Measurements from ENCODE around the gene TMEM151B.
A peak's percentile ranks its signal among the peaks of the same experiment; 100 is the strongest.

Gene TMEM151B

DNA sequence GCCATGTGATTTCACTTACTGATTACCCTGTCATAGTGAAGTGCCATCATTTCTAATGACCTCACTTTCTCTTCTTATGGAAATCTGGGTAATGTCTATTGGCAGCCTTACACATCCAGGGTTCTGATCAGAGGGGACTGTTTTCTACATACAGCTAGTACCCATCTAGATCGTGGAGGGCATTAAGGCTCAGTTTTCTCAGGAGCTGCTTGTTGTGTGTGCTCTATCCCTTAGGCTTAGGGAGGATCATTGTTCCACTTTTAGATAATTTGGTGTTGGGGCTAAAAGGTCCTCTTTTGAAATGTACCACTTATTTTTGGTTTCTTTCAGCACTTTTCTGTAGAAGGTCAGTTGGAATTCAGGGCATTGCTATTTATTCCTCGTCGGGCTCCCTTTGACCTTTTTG is 19.5 kb upstream of the TMEM151B start:
- no peaks in the 10 kb centered on the region for H3K9me3 ChIP-seq (replicated peaks; ENCODE audit: insufficient read depth, low read length)
- H3K4me1 ChIP-seq (ENCODE audit: low read length) = peaks cover 42% of the 10 kb centered on the region
- H3K9me2 ChIP-seq (replicated peaks; ENCODE audit: insufficient read depth, low read length) = no peaks in the 10 kb centered on the region
- no peak overlapping the region for H3K9ac ChIP-seq (ENCODE audit: low read length)
- H4K20me1 ChIP-seq (ENCODE audit: insufficient read depth, low read length) = peaks cover 71% of the 10 kb centered on the region
- H3K4me3 ChIP-seq (ENCODE audit: low read length) = no peak overlapping the region
- H3K79me2 ChIP-seq (ENCODE audit: low read length) = peaks cover 82% of the 10 kb centered on the region
- no peak for DNase-seq
- H3K4me2 ChIP-seq (ENCODE audit: low read depth, low read length) = peak overlapping the region; percentile 39; the same call in 1 of the 2 replicates
- peaks cover 84% of the 10 kb centered on the region for H3F3A ChIP-seq (ENCODE audit: insufficient read depth, low read length)
- H3K36me3 ChIP-seq (replicated peaks; ENCODE audit: insufficient read depth, low read length) = peaks cover 20% of the 10 kb centered on the region
- H2AFZ ChIP-seq (ENCODE audit: low read length) = no peak overlapping the region
- TF ChIP-seq EZH2 (optimal IDR thresholded peaks at IDR 0.05; ENCODE audit: low read depth, low read length) = no peak
- no peak for TF ChIP-seq EZH2phosphoT487 (IDR thresholded peaks at IDR 0.05; ENCODE audit: low read length)
- H3K27me3 ChIP-seq (replicated peaks; ENCODE audit: insufficient read depth, low read length) = no peaks in the 10 kb centered on the region
- no peak overlapping the region for H3K27ac ChIP-seq (ENCODE audit: low read length)

DNA sequence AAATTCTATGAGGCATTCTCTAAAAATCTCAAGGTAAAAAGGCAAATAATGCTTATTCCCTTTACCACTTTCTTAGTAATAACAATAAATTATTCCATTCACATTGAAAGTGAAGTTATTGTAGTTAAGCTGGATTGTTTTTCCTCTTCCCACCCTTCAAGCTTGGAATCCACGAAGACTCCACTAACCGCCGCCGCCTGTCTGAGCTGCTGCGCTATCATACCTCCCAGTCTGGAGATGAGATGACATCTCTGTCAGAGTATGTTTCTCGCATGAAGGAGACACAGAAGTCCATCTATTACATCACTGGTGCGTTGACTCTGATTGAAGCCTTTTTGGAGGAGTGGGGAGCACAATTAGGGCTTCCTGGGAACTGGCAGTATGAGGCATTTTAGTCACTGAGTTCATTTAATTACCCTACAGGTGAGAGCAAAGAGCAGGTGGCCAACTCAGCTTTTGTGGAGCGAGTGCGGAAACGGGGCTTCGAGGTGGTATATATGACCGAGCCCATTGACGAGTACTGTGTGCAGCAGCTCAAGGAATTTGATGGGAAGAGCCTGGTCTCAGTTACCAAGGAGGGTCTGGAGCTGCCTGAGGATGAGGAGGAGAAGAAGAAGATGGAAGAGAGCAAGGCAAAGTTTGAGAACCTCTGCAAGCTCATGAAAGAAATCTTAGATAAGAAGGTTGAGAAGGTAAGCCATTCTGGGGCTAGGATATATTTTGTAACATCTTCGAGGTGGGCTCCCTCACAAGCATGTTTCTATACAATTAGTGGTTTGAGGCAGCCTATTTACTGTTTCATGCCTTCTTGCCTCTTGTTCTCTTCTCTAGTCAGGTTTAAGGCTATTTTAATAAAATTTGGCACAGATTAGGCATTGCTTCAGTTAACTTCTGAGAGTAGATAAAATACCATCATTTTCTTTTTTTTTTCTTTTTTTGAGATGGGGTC is 18.4 kb upstream of the TMEM151B start:
- Histone ChIP-seq H3F3A (ENCODE audit: insufficient read depth, low read length) (peaks cover 95% of the 10 kb centered on the region), H3K27ac (ENCODE audit: low read length) (no peak overlapping the region), H3K9ac (ENCODE audit: low read length) (no peak overlapping the region), H3K79me2 (ENCODE audit: low read length) (peaks cover 88% of the 10 kb centered on the region), H3K36me3 (replicated peaks; ENCODE audit: insufficient read depth, low read length) (peaks cover 20% of the 10 kb centered on the region), H3K9me3 (replicated peaks; ENCODE audit: insufficient read depth, low read length) (no peaks in the 10 kb centered on the region), H3K4me1 (ENCODE audit: low read length) (peaks cover 45% of the 10 kb centered on the region), H3K9me2 (replicated peaks; ENCODE audit: insufficient read depth, low read length) (no peaks in the 10 kb centered on the region), H3K27me3 (replicated peaks; ENCODE audit: insufficient read depth, low read length) (no peaks in the 10 kb centered on the region), H2AFZ (ENCODE audit: low read length) (no peak overlapping the region), H3K4me3 (ENCODE audit: low read length) (no peak overlapping the region), H4K20me1 (ENCODE audit: insufficient read depth, low read length) (peaks cover 72% of the 10 kb centered on the region), H3K4me2 (ENCODE audit: low read depth, low read length) (peak overlapping the region; percentile 5; the same call in 1 of the 2 replicates)
- TF ChIP-seq CTCF (IDR thresholded peaks at IDR 0.05; ENCODE audit: low read length) = no peak
- no peak for TF ChIP-seq EZH2phosphoT487 (IDR thresholded peaks at IDR 0.05; ENCODE audit: low read length)
- no peak for TF ChIP-seq EZH2 (optimal IDR thresholded peaks at IDR 0.05; ENCODE audit: low read depth, low read length)
- DNase-seq = no peak

GRCh38 chr6:44253307-44254101 is 16.7 kb upstream of the TMEM151B start:
- Histone ChIP-seq H3K4me2 (ENCODE audit: low read depth, low read length) (no peak overlapping the region), H3K79me2 (ENCODE audit: low read length) (peaks cover 75% of the 10 kb centered on the region), H3K27ac (ENCODE audit: low read length) (no peak overlapping the region; the same call in 1 of the 2 replicates), H3K4me3 (ENCODE audit: low read length) (no peak overlapping the region), H3K36me3 (replicated peaks; ENCODE audit: insufficient read depth, low read length) (peaks cover 20% of the 10 kb centered on the region), H3K9me2 (replicated peaks; ENCODE audit: insufficient read depth, low read length) (no peaks in the 10 kb centered on the region), H3K27me3 (replicated peaks; ENCODE audit: insufficient read depth, low read length) (no peaks in the 10 kb centered on the region), H4K20me1 (ENCODE audit: insufficient read depth, low read length) (peaks cover 60% of the 10 kb centered on the region), H2AFZ (ENCODE audit: low read length) (no peak overlapping the region), H3F3A (ENCODE audit: insufficient read depth, low read length) (peaks cover 89% of the 10 kb centered on the region), H3K4me1 (ENCODE audit: low read length) (peaks cover 48% of the 10 kb centered on the region), H3K9ac (ENCODE audit: low read length) (no peak overlapping the region), H3K9me3 (replicated peaks; ENCODE audit: insufficient read depth, low read length) (no peaks in the 10 kb centered on the region)
- DNase-seq = peak; percentile 39
- no peak for TF ChIP-seq EZH2phosphoT487 (IDR thresholded peaks at IDR 0.05; ENCODE audit: low read length)
- TF ChIP-seq CTCF (IDR thresholded peaks at IDR 0.05; ENCODE audit: low read length) = peak; percentile 49

Data from MM.1S (cell line).